Parathyroid adenoma (tissue), 2 donors: ENCODE measurements around the gene TMPRSS6.

ENCODE experiments used
- H2AFZ ChIP-seq: fragments of 300-600 bp; sonication (generic); one replicate; pipeline ENCODE4 v1.7.0; 2017; ENCODE audit warnings: antibody characterized with exemption, mild to moderate bottlenecking
- H3K27ac ChIP-seq: fragments of 300-600 bp; sonication (generic); one replicate; pipeline ENCODE4 v1.7.0; 2017
- H3K27me3 ChIP-seq: fragments of 300-600 bp; sonication (generic); one replicate; pipeline ENCODE4 v1.7.0; 2017; ENCODE audit warnings: low read length; ENCODE audit not compliant: control insufficient read depth, insufficient read depth
- H3K36me3 ChIP-seq: fragments of 300-600 bp; sonication (generic); one replicate; pipeline ENCODE4 v1.7.0; 2017; ENCODE audit warnings: low read length; ENCODE audit not compliant: control insufficient read depth, insufficient read depth
- H3K4me1 ChIP-seq: fragments of 300-600 bp; sonication (generic); one replicate; pipeline ENCODE4 v1.7.0; 2017; ENCODE audit warnings: control low read depth
- H3K4me2 ChIP-seq: fragments of 300-600 bp; sonication (generic); one replicate; pipeline ENCODE4 v1.7.0; 2017; ENCODE audit warnings: low read length
- H3K4me3 ChIP-seq: fragments of 300-600 bp; sonication (generic); one replicate; pipeline ENCODE4 v1.7.0; 2017; ENCODE audit warnings: low read depth, low read length
- H3K79me2 ChIP-seq: fragments of 300-600 bp; sonication (generic); one replicate; pipeline ENCODE4 v1.7.0; 2017; ENCODE audit warnings: control low read depth
- H3K9ac ChIP-seq: fragments of 300-600 bp; sonication (generic); one replicate; pipeline ENCODE4 v1.7.0; 2017; ENCODE audit warnings: mild to moderate bottlenecking
- H3K9me3 ChIP-seq: fragments of 300-600 bp; sonication (generic); one replicate; pipeline ENCODE4 v1.7.0; 2017; ENCODE audit warnings: low read length; ENCODE audit not compliant: control insufficient read depth
- CTCF ChIP-seq: fragments of 300-600 bp; sonication (generic); IDR thresholded peaks from one replicate; pipeline ENCODE4 v1.7.0; 2017; ENCODE audit warnings: antibody characterized with exemption, mild to moderate bottlenecking
- donor health status: primary hyperparathyroidism.

The TMPRSS6 gene

GRCh38 chr22:37016134-37016910 is 93.2 kb downstream of the TMPRSS6 start:
- Histone ChIP-seq H3K79me2 (no peaks in the 10 kb centered on the region), H3K36me3 (no peaks in the 10 kb centered on the region), H3K4me3 (no peak overlapping the region), H3K4me2 (no peak overlapping the region), H3K4me1 (no peaks in the 10 kb centered on the region), H3K27me3 (no peaks in the 10 kb centered on the region), H3K9me3 (no peaks in the 10 kb centered on the region), H2AFZ (no peak overlapping the region), H3K9ac (no peak overlapping the region), H3K27ac (no peak overlapping the region)
- no peak for TF ChIP-seq CTCF

- H3K9me3 ChIP-seq = no peaks in the 10 kb centered on the region
- H3K27ac ChIP-seq = no peak overlapping the region
- H2AFZ ChIP-seq = no peak overlapping the region
- no peaks in the 10 kb centered on the region for H3K79me2 ChIP-seq
- no peak overlapping the region for H3K4me2 ChIP-seq
- no peaks in the 10 kb centered on the region for H3K27me3 ChIP-seq
- no peaks in the 10 kb centered on the region for H3K36me3 ChIP-seq
- no peaks in the 10 kb centered on the region for H3K4me1 ChIP-seq
- no peak for TF ChIP-seq CTCF
- no peak overlapping the region for H3K9ac ChIP-seq
- no peak overlapping the region for H3K4me3 ChIP-seq
These were observed 94.0 kb downstream of the TMPRSS6 start for GRCh38 chr22:37015587-37015878.
